CD4-positive, alpha-beta T cell (primary cell): Measurements from ENCODE around the gene FLT1. TPM values are rescaled to one million over a fixed set of nuclear protein-coding genes. Genes with fewer than 3 reads are reported as not detected.

Source experiments
- ATAC-seq: fragments of 200-7000 bp; cut with Tn5 transposase; one replicate; pipeline ENCODE4 v1.10.0; 2022; ENCODE audit warnings: mild to moderate bottlenecking; ENCODE audit not compliant: poor library complexity
- CTCF ChIA-PET: fragments of 350-600 bp; sonication (Branson Sonifier 250); formaldehyde crosslinking; loops from one replicate; lab custom pipeline; 2021; ENCODE audit warnings: antibody characterized with exemption, inconsistent platforms; lab: Charles Lee
- POLR2A ChIA-PET: fragments of 350-600 bp; sonication (Branson Sonifier 250); formaldehyde crosslinking; loops from one replicate; lab custom pipeline; 2021; ENCODE audit warnings: antibody characterized with exemption, inconsistent platforms; lab: Charles Lee
- DNase-seq, 14 experiments: peaks; one replicate each; pipeline ENCODE4 v3.0.0-alpha.2; 2013 to 2020; ENCODE audit warnings: mixed read lengths in 2 of 14
- H3K27ac ChIP-seq, 2 donors: one replicate each; pipeline versions ENCODE4 v1.5.1 to v1.7.0; 2013; ENCODE audit warnings: low read length in 2 of 2, low read depth in 1 of 2, mild to moderate bottlenecking in 1 of 2
- H3K27me3 ChIP-seq, 2 experiments: 1 replicate in 1 of 2; 2 replicates in 1 of 2; pipeline versions ENCODE4 v1.6.1 to v1.7.0; 2013; ENCODE audit warnings: low read length in 2 of 2, control low read depth in 1 of 2, mild to moderate bottlenecking in 1 of 2, moderate library complexity in 1 of 2; ENCODE audit not compliant: insufficient read depth in 2 of 2, control insufficient read depth in 1 of 2
- H3K36me3 ChIP-seq: one replicate; pipeline ENCODE4 v1.6.1; 2013; ENCODE audit warnings: low read length, control low read depth; ENCODE audit not compliant: insufficient read depth
- H3K4me1 ChIP-seq: one replicate; pipeline ENCODE4 v1.6.1; 2013; ENCODE audit warnings: low read length, control low read depth; ENCODE audit not compliant: insufficient read depth
- H3K4me3 ChIP-seq: one replicate; pipeline ENCODE4 v1.5.1; 2013; ENCODE audit warnings: mild to moderate bottlenecking, low read length, moderate library complexity
- H3K9me3 ChIP-seq, 2 experiments: 1 replicate in 1 of 2; 2 replicates in 1 of 2; pipeline versions ENCODE4 v1.6.1 to v1.7.0; 2013; ENCODE audit warnings: low read length in 2 of 2, mild to moderate bottlenecking in 2 of 2, control low read depth in 1 of 2, moderate library complexity in 1 of 2; ENCODE audit not compliant: control insufficient read depth in 1 of 2, insufficient read depth in 1 of 2
- H3K27ac Mint-ChIP-seq: one replicate; pipeline ENCODE4 v1.8.0; 2020; ENCODE audit warnings: mixed read lengths
- H3K27me3 Mint-ChIP-seq: one replicate; pipeline ENCODE4 v1.8.0; 2021; ENCODE audit warnings: mixed read lengths
- H3K36me3 Mint-ChIP-seq: one replicate; pipeline ENCODE4 v1.8.0; 2021; ENCODE audit warnings: low read depth, mixed read lengths
- H3K4me1 Mint-ChIP-seq: one replicate; pipeline ENCODE4 v1.8.0; 2021; ENCODE audit warnings: low read depth, mixed read lengths
- H3K4me3 Mint-ChIP-seq: one replicate; pipeline ENCODE4 v1.8.0; 2020; ENCODE audit warnings: mild to moderate bottlenecking, mixed read lengths
- H3K9me3 Mint-ChIP-seq: one replicate; pipeline ENCODE4 v1.8.0; 2020; ENCODE audit warnings: mixed read lengths
- intact Hi-C, 2 experiments: fragments of 100-400 bp; cut with DNase I in 1 of 2; cut with micrococcal nuclease in 1 of 2; formaldehyde crosslinking; loops; one replicate each; pipeline versions ENCODE4 v1.15.1 to v1.9.0; 2023 to 2025; cut with DNase I, micrococcal nuclease
- total RNA-seq, 174 experiments: library from RNA in 2 of 174; stranded (reverse) in 2 of 174; gene quantifications; one replicate each; pipeline ENCODE4 v1.2.3 and lab custom pipeline; 2021 to 2026
- TF ChIP-seq, protein P1 (sequence below): fragments of 200-600 bp; IDR thresholded peaks from one replicate; pipeline ENCODE4 v1.8.0; 2022; ENCODE audit warnings: antibody characterized with exemption, mild to moderate bottlenecking

The FLT1 gene
- total RNA-seq, 2 experiments from 2014 or later, result 1.1 to 1.2 TPM

DNA sequence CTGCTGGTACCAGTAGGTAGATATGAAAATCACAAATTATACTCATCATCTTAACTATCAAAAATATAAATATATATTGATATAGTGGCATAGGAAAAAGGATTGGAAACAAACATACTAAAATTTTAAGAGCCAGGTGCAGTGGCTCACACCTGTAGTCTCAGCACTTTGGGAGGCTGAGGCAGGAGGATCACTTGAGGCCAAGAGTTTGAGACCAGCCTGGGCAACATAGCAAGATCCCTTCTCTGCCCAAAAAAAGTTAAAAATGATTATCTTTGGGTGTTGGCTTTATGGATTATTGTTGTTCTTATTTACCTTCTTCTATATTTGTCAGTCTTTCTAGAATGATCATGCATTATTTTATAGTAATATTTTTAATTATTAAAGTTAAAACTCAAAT is 53.4 kb downstream of the FLT1 start:
- Histone ChIP-seq H3K36me3 (no peaks in the 10 kb centered on the region), H3K4me1 (no peaks in the 10 kb centered on the region), H3K27me3 (no peaks in the 10 kb centered on the region), H3K27ac (no peak overlapping the region), H3K9me3 (peaks cover 0 to 4% of the 10 kb centered on the region in 2 experiments), H3K4me3 (no peak overlapping the region)
- Mint-ChIP-seq H3K4me3 (no peak overlapping the region), H3K27ac (no peak overlapping the region), H3K9me3 (peaks cover 10% of the 10 kb centered on the region), H3K36me3 (no peaks in the 10 kb centered on the region), H3K4me1 (no peaks in the 10 kb centered on the region), H3K27me3 (peaks cover 9% of the 10 kb centered on the region)
- CTCF ChIA-PET, result no interaction called here
- intact Hi-C loops, result no loop called here
- ATAC-seq, result no peak
- POLR2A ChIA-PET, result no interaction called here
- no peak for DNase-seq
- TF ChIP-seq, protein P1, sequence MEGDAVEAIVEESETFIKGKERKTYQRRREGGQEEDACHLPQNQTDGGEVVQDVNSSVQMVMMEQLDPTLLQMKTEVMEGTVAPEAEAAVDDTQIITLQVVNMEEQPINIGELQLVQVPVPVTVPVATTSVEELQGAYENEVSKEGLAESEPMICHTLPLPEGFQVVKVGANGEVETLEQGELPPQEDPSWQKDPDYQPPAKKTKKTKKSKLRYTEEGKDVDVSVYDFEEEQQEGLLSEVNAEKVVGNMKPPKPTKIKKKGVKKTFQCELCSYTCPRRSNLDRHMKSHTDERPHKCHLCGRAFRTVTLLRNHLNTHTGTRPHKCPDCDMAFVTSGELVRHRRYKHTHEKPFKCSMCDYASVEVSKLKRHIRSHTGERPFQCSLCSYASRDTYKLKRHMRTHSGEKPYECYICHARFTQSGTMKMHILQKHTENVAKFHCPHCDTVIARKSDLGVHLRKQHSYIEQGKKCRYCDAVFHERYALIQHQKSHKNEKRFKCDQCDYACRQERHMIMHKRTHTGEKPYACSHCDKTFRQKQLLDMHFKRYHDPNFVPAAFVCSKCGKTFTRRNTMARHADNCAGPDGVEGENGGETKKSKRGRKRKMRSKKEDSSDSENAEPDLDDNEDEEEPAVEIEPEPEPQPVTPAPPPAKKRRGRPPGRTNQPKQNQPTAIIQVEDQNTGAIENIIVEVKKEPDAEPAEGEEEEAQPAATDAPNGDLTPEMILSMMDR, result no peak

DNA sequence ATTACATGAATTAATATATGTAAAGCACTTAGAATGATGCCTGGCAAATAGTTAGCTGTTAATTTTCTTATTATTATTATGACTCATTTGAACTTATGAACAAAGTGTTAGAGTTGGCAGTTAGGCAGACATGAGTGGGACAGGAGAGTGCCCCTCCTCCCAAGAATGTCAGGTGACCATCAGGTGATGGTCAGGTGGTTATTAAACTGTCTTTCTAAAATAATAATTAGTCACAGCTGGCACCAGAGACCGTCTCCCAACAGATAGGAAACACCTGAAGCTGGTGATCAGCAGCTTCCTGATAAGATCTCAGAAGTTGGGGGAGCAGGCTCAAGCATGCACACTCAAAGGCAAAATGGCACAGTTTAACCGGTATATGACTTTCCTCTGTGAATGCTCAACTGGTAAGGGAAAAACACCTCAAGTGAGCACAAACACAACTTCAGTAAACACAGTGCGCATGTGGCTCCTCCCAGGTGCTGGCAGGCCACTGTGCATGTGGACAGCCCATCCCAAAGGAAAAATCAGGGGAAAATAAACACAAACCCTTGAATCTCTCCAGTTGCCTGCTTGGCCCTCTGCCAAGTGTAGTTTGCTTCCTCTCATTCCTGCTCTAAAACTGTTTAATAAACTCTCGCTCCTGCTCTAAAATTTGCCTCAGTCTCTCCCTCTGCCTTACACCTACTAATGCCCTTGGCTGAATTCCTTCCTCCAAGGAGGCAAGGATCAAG is 54.0 kb downstream of the FLT1 start:
- Mint-ChIP-seq H3K36me3 (no peaks in the 10 kb centered on the region), H3K27me3 (peaks cover 9% of the 10 kb centered on the region), H3K27ac (no peak overlapping the region), H3K9me3 (peaks cover 8% of the 10 kb centered on the region), H3K4me3 (no peak overlapping the region), H3K4me1 (no peaks in the 10 kb centered on the region)
- intact Hi-C loops, result no loop called here
- Histone ChIP-seq H3K4me1 (no peaks in the 10 kb centered on the region), H3K36me3 (no peaks in the 10 kb centered on the region), H3K9me3 (peaks cover 0 to 4% of the 10 kb centered on the region in 2 experiments), H3K27ac (no peak overlapping the region), H3K27me3 (no peaks in the 10 kb centered on the region), H3K4me3 (no peak overlapping the region)
- CTCF ChIA-PET, result no interaction called here
- ATAC-seq (no peak), DNase-seq (no peak)
- TF ChIP-seq, protein P1, result no peak
- POLR2A ChIA-PET, result no interaction called here

DNA sequence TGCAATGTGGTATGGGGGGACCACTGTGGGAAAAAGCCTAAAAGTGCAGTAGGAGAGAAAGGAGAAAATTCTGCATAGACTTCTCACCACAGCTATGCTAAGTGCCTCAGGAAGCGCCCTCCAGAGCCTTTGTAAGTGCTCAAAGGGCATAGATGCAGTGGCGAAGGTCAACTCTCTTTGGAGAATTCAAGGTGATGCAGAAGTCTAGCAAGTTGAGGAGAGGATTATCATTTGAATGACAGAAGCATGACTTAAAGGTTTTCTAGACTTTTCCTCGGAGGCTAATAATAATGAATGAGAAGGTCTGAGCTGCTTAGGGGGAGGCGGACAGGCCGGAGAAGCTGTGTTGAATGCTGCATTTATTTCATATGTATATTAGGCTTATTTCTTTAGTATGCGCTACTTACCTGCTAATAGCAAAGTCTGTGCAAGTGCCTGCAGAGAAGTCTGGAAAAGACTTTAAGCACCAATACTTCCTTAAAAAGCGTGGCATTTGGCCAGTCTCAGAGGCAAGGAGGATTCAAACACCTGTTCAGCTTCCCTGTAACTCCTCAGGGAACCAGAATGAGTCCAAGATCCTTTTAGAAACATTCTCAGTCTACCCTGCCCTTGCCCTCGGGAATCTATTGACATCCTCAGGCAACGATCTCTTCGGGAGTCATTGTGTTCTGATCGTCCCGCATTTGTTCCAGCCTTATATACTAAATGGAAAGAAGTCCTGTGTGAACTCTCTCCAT is 56.2 kb downstream of the FLT1 start:
- H3K27me3 Mint-ChIP-seq, result peaks cover 9% of the 10 kb centered on the region
- Histone ChIP-seq H3K27me3 (no peaks in the 10 kb centered on the region), H3K4me3 (no peak overlapping the region), H3K27ac (no peak overlapping the region), H3K36me3 (no peaks in the 10 kb centered on the region), H3K9me3 (peaks cover 0 to 4% of the 10 kb centered on the region in 2 experiments), H3K4me1 (no peaks in the 10 kb centered on the region)
- peaks cover 5% of the 10 kb centered on the region for H3K9me3 Mint-ChIP-seq
- H3K4me1 Mint-ChIP-seq, result no peaks in the 10 kb centered on the region
- TF ChIP-seq, protein P1, result no peak
- no peak overlapping the region for H3K27ac Mint-ChIP-seq
- POLR2A ChIA-PET, result no interaction called here
- H3K4me3 Mint-ChIP-seq, result no peak overlapping the region
- no peak for DNase-seq
- intact Hi-C loops, result no loop called here
- CTCF ChIA-PET, result no interaction called here
- H3K36me3 Mint-ChIP-seq, result no peaks in the 10 kb centered on the region
- ATAC-seq, result no peak
